GM23338 (cell line): ENCODE data around the gene KLHDC9. TPM values are rescaled to one million over a fixed set of nuclear protein-coding genes. Genes with fewer than 3 reads are reported as not detected.

Experiments
- CTCF ChIP-seq, 2 experiments: fragments of 200-600 bp in 1 of 2; sonication (generic) in 1 of 2; conservative IDR thresholded peaks; 2 replicates each; pipeline versions ENCODE4 v1.5.1 to v1.6.1; 2016 to 2017; ENCODE audit warnings: antibody characterized with exemption in 2 of 2, low read depth in 2 of 2, mild to moderate bottlenecking in 2 of 2, moderate library complexity in 1 of 2
- ETS1 ChIP-seq: IDR thresholded peaks from 2 replicates; pipeline ENCODE4 v1.6.1; 2016; ENCODE audit warnings: antibody characterized with exemption
- EZH2 ChIP-seq: fragments of 200-600 bp; sonication (generic); IDR thresholded peaks from one replicate; pipeline ENCODE4 v1.8.0; 2017; ENCODE audit warnings: antibody characterized with exemption, mild to moderate bottlenecking, low read depth; ENCODE audit not compliant: unreplicated experiment
- EZH2phosphoT487 ChIP-seq: fragments of 200-600 bp; sonication (generic); IDR thresholded peaks from one replicate; pipeline ENCODE4 v1.8.1; 2018; ENCODE audit warnings: antibody characterized with exemption; ENCODE audit not compliant: unreplicated experiment
- JUNB ChIP-seq: IDR thresholded peaks from one replicate; pipeline ENCODE4 v1.6.1; 2016; ENCODE audit warnings: antibody characterized with exemption; ENCODE audit not compliant: unreplicated experiment
- NANOG ChIP-seq: IDR thresholded peaks from 2 replicates; pipeline ENCODE4 v1.6.1; 2016; ENCODE audit warnings: antibody characterized with exemption, borderline replicate concordance
- POLR2AphosphoS5 ChIP-seq: IDR thresholded peaks from 2 replicates; pipeline ENCODE4 v1.6.1; 2016; ENCODE audit warnings: antibody characterized with exemption, low read depth
- ZNF114 ChIP-seq: fragments of 250-450 bp; sonication (Bioruptor Pico); IDR thresholded peaks from 2 replicates; pipeline ENCODE4 v1.5.0; 2020; ENCODE audit warnings: mild to moderate bottlenecking, moderate library complexity
- ZNF462 ChIP-seq: fragments of 250-450 bp; sonication (Bioruptor Pico); IDR thresholded peaks from 2 replicates; pipeline ENCODE4 v1.5.0; 2020; ENCODE audit warnings: mild to moderate bottlenecking, moderate library complexity
- polyA plus RNA-seq: library from polyadenylated mRNA; unstranded; fragments of >200 nt; fragmentation: Nextera tagmentation; extraction: Ambion mirVana; gene quantifications from 2 replicates; pipeline ENCODE4 v1.2.1, GENCODE V29; 2016
- total RNA-seq: library from RNA; depleted of rRNA; stranded (reverse); fragments of >200 nt; shearing (Covaris generic); gene quantifications from 2 replicates; pipeline ENCODE4 v1.2.3, GENCODE V29; 2014

The KLHDC9 gene
- total and polyA plus RNA-seq, 2 experiments from 2014 or later: 5.6 to 6.6 TPM

- TF ChIP-seq ZNF462 (CRISPR knock-in tag) (no peak), EZH2phosphoT487 (no peak), EZH2 (no peak), POLR2AphosphoS5 (no peak), ZNF114 (no peak), JUNB (no peak), NANOG (no peak), CTCF (conservative IDR thresholded peaks at IDR 0.05; ENCODE audit: low read depth in 2 of 2) (no peak), ETS1 (no peak)
These were observed 29.5 kb downstream of the KLHDC9 start (continued) for GRCh38 chr1:161127649-161128048.
